Putamen (tissue), 1 donor: ENCODE data around the gene TTC39A.

Experiments used
- DNase-seq: peaks from one replicate; pipeline ENCODE4 v3.0.0-alpha.2; 2016; ENCODE audit warnings: low spot score

The TTC39A gene

DNA sequence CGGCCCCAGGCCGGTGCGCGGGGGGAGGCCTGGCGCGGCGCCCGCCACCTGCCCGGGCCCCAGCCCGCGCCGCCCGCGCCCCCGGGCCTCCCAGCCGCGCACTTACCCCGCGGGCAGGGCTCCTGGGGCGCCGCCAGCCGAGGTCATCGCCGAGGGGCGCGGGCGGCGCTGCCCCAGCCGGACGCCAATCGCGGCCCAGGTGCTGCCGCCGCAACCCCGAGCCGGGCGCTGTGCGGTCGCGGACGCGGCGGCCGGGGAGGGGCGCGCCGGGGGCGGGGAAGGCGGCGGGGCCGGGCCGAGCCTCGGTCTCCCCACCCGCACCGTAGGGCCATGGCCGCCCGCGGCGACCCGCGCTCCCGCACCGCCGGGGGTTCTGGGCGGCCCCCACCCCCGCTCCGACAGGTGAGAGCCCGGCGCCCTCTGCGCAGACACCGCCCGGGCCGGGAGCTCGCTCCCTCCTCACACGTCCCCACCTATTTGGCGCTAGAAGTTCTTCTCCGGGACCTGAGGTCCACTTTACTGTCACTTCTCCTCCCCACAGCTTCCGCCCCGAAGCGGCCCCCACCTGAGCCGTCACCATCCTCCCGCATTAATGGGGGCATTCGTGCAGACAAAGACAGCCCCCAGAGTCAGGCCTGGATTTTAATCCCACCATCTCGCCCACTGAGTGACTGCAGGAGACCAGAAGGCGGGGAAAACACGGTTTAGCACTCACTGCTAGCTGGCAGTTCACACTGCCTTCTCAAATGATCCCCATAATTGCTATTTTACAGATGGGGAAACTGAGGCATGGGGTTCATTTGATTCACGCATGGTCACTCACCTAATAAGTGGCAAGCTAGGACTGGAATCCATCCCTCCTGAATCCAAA is at the start of gene TTC39A:
TTC39A (minus strand) TSS at position 232 of the 871 bp plus-strand sequence; CDS start at position 147, 85 bp downstream.
- no peak for DNase-seq

DNA sequence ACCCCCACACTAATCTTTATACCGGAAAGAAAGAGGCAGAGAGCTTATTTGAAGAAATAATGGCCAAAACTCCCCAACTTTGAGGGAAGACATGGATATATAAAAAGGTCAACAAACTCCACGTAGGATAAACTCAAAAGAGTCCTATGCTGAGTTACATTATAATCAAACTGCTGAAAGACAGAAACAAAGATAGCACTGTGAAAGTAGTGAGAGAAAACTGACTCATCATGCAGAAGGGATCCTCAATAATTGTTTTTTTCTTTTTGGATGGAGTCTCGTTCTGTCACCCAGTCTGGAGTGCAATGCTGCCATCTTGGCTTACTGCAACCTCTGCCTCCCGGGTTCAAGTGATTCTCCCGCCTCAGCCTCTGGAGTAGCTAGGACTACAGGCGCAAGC is 48.5 kb upstream of the TTC39A start:
- no peak for DNase-seq

DNA sequence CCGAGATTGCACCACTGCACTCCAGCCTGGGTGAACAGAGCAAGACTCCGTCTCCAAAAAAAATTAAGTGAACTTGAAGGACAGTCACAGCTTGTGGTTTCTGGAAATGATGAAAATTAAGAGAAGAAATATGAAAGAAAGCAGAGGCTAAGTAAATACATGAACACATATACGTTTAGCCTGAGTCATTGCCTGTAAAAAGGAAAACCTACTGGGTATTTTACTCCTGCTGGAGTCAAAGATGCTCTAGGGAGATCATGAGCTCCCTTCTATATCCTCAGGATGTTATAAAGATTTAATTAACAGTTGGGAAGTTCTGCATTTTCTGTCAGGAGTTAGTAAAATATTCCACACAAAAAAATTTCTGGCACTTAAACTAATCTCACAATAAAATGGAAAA is 43.5 kb upstream of the TTC39A start:
- no peak for DNase-seq

DNA sequence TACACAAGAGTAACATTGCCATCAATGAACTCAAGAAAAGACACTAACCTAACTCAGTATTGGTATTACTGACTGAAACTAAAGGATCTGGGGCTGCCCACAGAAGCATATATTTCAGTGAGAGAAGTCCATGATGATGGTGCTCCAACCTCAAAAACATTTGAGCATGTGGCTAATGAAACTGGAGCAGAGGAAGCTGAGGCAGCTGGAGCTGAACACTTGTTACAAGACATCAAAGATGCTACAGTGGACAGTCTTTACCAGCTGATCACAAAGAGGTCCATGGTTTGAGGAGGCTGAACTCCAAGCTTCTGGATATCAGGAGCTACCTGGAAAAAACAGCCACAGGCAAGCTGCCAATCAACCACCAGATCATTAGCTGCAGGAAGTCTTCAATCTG is 42.2 kb upstream of the TTC39A start:
- no peak for DNase-seq

DNA sequence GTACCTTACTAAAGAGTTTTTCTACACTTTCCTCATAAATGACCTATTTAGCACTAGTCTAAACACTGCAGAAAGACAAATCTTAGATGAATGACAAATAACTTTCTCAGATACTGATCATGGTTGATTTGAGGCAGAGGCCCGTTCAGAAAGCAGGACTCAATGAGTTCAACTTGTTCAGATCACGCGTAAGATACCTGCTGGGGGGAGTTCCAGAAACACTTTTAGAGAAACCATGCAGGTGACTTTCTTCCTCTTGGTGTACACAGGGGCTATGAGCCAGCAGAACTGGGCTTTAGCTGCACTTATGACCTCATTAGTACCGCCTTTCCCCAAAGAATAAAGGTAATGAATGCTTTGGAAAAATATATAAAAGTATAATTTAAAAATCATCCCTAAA is 38.8 kb upstream of the TTC39A start:
- no peak for DNase-seq

DNA sequence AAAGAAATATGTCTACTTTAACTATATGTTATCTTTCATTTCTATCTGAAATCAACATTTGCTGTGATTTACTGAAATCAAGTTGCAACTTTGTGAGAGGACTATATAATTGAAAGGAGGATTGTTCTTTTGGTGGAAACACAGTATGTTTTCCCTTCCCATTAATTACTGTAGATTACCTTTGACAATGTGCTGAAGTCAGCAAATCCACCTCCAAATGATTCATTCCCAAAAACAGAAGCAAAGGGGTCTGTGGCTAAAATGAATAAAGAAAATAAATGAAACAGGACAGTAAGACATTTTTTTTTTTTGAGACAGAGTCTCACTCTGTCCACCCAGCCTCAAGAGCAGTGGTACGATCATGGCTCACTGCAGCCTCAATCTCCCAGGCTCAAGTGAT is 35.4 kb upstream of the TTC39A start:
- no peak for DNase-seq

DNA sequence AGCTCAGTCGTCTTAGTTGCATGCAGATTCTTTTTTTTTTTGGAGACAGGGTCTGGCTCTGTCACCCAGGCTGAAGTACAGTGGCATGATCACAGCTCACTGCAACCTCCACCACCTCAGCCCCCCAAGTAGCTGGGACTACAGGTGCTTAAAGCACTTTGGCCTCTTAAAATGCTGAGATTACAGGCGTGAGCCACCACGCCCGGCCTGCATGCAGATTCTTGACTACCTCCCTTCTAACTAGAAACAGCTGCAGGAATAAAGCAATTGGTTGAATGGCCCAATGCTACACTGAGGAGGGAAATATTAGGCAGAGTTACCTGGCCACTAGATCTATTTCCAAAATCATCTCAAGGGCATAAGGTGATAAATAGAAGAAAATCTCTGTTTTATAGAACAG is 29.5 kb upstream of the TTC39A start:
- DNase-seq = no peak

DNA sequence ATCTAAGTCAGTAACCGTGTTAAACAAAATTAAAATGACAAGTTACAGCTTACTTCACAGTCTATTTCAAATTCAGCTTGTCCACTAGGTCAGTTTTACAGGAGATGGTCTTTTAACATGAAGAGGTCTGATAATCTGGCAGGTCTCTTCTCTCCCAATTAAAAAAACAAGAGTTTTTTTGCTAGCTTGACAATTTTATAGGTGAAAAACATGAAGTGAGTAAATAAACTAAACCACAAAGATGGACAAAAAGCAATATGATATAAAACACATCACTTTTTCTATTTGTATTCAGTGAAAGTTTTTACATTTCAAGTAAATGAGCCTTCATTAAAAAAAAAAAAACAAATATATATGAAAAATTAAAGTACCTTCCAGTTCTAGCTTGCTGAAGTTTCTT is 25.0 kb upstream of the TTC39A start:
- DNase-seq = no peak

DNA sequence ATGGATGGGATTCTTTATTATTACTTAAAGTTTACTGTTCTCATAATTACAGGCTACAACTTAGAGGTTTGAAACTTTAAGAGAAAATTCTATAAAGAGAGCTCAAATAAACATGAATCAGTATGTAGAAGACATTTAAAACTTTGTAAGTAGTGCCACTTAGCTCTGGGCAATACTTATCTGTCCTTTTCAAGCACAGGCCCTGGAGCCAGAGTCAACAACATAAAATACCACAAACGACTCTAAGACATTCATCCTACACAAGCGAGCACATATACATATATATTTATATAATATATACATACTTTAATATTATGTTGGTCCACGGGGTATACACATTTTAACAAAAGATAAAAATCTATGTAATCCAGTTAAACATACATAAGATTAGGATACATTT is 24.1 kb upstream of the TTC39A start:
- no peak for DNase-seq

DNA sequence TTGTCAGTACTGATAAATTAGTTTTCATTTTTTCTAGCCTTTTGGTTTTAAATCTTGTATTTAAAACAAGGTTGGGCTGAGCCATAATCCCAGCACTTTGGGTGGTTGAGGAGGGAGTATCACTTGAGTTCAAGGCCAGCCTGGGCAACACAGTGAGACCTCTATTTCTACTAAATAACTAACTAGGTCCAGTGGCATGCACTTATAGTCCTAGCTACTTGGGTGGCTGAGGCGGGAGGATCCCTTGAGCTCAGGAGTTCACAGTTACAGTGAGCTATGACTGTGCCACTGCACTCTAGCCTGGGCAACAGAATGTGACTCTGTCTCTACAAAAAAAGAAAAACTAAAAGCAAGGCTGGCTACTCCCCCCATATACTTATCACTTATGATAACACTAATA is 21.5 kb upstream of the TTC39A start:
- DNase-seq = no peak

DNA sequence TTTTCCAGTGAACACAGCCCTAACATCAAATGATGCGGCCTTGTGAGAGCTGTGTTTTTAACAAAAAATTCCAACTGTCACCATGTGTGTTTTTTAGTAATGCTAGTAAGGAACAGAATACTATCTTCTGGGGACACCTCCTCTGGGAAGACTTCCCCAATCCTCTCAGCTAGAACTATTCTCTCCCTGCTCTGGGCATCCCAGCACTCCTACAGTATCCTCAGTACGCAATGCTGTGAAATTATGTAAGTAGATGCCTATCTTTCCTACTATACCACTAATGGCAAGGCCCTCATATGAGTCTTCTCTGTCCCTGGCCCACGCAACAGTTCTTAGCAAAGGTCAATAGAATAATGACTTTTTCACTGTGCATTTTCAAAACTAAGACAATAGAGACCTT is 19.5 kb upstream of the TTC39A start:
- DNase-seq = no peak

DNA sequence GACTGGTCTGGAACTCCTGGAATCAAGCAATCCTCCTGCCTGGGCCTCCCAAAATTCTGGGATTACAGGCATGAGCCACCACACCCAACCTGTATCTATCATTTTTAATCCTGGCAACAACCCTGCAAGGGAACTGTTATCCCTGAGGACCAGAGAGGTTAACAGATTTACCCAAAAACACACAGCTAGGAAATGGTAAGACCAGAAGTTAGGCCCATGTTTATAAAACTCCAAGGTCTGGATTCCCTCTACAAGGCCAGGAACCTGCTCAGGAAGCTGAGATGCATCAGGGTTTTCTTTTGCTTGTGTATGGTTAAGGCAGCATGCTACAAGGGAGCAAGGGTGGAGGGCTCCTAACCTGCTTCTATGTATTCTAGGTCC is 17.8 kb upstream of the TTC39A start:
- DNase-seq = no peak

DNA sequence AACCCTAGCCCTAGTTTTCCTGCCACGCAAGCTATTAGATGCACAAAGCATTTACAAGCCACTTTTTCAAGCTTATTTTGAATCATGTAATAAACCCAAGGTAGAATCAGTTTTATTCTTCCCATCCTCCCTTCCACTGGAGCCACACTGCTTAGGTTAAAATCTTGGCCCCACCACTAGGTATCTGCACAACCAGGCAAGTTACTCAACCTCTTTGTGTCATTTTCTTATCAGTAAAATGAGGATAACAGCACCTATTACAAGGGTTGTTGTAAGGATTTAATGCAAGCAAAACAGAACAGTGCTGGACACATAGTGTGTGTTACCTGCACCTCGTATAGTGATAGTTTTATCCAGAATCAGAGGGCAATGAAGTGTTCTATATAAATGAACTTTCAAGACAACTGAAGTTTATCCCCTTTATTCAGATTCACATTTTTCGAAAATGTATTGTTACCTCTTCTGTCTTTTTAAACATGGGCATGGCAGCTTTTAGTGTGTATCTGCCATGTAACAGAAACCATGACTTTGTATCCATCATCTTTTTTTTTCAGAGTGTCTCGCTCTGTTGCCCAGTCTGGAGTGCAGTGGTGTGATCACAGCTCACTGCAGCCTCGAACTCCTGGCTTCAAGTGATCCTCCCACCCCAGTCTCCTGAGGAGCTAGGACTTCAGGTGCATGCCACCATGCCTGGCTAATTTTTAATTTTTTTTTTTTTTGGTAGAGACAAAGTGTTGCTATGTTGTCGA is 17.2 kb upstream of the TTC39A start:
- no peak for DNase-seq

DNA sequence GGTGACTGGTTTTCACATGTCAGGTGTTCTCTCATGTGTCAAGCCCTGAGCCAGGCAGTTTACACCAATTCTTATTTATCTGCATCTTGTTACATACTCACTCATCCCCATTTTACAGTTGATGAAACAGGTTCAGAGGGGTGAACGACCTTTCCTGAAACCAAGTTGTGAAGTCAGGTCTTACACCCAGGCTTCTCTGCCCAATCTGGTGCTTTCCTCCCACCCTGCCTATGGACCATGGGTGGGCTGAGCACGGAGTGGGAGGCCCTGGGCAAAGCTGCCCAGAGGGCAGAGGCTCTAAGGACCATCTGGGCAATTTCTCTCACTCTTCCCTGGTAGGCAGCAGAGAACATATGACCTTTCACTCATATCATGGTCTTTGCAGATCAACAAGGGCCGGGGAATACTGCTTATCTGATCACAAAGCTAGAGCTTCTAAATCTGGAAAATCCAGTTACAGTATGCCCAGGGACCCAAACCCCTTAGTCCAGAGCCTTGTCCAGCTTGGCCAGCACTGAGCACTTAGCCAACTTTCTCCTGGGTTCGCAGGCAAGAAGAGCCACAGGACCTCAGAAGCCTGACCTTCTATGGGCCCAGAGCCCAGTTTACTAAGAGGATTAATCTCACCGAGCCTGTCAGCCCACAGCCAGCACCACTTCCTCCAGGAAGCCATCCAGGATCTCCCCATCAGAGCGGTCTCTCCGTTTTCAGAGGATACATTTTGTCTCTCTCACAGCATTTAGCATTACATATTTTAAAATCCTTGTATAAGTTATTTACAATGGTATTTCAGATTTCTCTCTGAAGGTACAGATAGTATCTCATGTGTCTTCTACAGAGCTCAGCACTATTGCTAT is 16.0 kb upstream of the TTC39A start:
- DNase-seq = no peak

DNA sequence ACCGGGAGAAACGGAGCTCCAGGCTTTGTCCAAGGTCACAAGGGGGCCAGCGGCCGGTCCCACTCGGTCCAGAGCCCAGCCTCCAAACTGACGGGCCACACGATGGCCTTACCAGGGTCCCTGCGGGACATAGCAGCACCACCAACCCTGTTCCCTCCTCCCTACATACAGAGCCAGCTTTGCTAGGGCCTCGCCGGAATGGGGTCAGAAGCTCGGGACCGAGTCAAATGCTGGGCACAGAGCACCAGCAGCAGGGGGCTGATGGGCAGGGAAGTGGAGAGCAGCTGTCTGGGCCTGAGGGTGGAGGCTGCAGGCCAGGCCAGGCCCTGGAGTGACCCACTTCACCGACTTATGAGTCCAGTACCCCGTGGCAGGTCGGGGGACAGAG is 14.9 kb upstream of the TTC39A start:
- DNase-seq = no peak

DNA sequence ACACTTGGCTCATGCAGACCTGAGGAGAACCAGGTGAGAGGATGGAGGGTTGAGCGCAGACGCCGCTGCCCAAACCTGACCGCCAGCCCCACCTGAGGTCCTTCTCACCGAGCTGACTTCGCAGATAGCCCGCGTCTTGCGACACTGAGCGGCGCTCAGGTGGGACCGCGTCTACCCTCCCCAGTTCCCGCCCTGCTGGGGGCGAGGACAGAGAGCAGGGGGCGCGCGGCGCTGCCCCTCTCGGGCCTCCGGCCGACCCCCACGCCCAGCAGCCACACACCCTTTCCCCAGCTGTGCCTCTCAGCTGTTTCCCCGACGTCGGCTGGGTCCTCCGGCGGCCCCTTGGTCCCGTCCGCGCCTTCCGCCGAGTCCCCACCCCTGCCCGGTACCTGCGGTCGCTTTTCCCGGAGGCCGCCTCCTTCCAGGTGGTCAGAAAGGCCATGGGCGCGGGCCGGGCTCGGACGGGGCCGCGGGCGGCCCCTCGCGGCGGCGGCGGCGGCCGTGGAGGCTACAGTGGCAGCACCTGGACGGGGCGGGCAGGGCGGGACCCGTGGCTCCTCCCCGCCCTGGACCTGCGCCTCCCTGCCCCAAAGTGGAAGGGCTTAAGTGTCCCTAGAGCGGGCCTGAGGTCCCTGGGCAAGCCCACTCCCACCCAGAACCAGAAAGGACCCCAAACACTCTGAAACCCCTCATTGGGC is 14.4 kb upstream of the TTC39A start:
- DNase-seq = no peak

DNA sequence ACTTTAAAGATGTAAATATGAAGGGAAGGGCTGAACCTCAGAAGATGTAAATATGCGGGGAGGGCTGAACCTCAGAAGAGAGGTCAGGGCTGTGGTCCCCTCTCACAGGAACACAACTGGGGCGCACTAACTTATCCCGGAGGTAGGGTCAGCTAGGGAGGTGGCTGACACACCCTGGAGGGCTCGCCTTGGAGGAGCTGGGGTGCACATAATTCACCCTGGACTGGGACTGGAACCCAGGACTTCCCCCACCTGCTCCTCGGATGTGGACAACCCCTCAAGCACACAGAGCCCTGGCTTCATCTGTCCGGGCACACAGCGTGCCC is 13.9 kb upstream of the TTC39A start:
- no peak for DNase-seq

DNA sequence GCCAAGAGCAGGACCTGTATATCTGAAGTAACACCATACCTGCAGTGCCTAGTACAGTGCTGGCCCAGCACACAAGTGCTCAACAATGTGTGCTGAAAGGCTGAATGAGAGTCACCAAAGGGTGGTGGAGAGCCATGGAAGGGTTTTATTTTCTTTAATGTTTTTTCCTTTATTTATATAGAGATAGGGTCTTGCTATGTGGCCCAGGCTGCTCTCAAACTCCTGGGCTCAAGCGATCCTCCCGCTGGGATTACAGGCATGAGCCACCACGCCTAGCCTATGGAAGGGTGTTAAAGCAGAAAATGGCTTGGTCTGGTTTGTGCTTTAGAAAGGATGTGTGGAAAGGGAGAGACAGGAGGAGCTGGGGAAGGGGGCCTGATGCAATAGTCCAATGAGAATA is 13.3 kb upstream of the TTC39A start:
- DNase-seq = no peak

DNA sequence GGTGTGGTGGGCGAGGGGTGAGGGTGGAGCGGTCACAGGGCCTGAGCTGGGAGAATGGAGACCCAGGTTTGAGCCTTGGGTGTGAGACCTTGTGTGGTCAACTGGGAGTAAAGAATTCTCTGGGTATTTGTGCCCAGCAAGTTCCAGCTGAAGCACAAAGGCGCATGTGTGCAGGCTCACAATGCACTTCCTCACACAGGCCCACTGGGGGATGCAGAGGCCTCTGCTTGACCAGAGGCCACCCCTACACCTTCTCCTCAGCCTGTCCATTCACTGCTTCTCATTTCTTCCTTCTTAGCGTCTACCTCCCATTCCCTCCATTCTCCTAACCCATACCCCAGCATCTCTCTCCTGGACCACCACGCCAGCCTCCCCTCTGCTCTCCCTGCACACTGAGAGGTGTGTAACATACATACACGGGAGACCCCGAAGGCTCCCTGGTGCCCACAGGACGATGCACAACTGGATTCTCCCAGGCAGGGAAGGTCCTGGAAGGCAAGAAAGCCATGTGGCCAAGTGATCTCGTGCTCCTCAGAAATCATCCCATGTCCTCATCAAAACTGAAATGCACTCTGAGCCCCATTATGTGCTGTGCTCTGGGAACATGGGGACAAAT is 12.3 kb upstream of the TTC39A start:
- DNase-seq = no peak

DNA sequence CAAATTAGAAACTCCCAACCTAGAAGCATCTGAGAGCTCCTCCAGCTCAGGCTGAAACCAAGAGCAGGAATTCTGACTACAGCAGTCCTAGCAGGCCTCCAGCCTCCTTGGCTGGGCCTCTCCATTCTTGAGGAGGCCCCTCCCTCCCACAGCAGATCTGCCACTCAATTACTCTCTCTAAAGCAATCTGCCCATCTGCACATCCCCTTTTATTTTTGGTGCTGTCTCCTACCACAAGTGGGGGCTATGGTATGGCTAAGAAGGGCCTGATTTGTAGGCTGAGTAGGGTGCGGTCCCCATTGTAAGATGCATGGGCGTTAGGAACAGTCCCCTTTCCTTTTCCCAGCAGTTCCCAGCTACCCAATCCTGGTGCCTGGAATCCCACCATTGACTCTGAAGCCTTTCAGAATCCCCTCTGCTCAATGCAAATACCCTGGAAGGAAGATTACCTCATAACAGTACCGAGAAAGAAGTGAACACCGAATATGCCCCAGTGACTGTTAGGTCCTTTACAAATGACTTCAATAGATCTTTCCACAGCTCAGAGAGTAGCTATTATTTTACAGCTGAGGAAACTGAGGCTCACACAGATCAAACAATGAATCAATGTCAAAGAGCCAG is 11.6 kb upstream of the TTC39A start:
- DNase-seq = no peak

DNA sequence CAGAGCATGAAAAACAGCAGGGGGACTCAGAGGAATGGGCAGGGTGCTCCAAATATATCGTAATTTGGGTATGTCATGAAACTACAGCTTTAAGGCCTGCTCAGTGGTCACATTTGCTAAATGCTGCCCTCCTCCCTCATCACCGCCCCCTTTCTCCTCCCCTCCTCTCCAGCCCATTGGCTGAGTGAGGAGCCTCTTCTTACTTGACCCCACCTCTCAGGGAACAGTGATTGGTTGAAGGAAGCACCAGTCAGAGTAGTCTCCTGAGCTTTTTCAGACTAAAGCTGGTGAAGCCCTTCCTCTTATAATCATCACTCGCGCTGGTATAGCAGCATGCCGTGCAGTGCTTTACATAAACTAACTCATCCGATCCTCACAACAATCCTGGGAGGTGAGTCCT is 10.0 kb upstream of the TTC39A start:
- no peak for DNase-seq
